Endodermal cell (in vitro differentiated cells): ENCODE measurements around the gene DDX3Y. TPM values are rescaled to one million over a fixed set of nuclear protein-coding genes. Genes with fewer than 3 reads are reported as not detected.

Experiments used
- DNase-seq: peaks from one replicate; pipeline ENCODE4 v3.0.0-alpha.2; 2017
- H3K27ac ChIP-seq: 2 replicates; pipeline ENCODE4 v1.5.1; 2013; ENCODE audit warnings: mild to moderate bottlenecking, low read depth, low read length, moderate library complexity
- H3K27me3 ChIP-seq: 2 replicates; pipeline ENCODE4 v1.6.1; 2013; ENCODE audit warnings: mild to moderate bottlenecking, low read length, moderate library complexity; ENCODE audit not compliant: insufficient read depth, control insufficient read depth, poor library complexity, severe bottlenecking
- H3K36me3 ChIP-seq: 2 replicates; pipeline ENCODE4 v1.7.0; 2013; ENCODE audit warnings: mild to moderate bottlenecking, low read length, moderate library complexity; ENCODE audit not compliant: control insufficient read depth, insufficient read depth
- H3K4me1 ChIP-seq: one replicate; pipeline ENCODE4 v1.7.0; 2013; ENCODE audit warnings: low read length; ENCODE audit not compliant: control insufficient read depth, insufficient read depth
- H3K4me3 ChIP-seq: 2 replicates; pipeline ENCODE4 v1.5.1; 2013; ENCODE audit warnings: mild to moderate bottlenecking, low read length, moderate library complexity
- H3K9ac ChIP-seq: 2 replicates; pipeline ENCODE4 v1.6.1; 2013; ENCODE audit warnings: mild to moderate bottlenecking, low read length, moderate library complexity; ENCODE audit not compliant: poor library complexity, severe bottlenecking; ENCODE audit errors: extremely low read depth
- H3K9me3 ChIP-seq: 2 replicates; pipeline ENCODE4 v1.6.1; 2013; ENCODE audit warnings: mild to moderate bottlenecking, low read length, moderate library complexity; ENCODE audit not compliant: control insufficient read depth
- H3K27ac Mint-ChIP-seq: 2 replicates; pipeline ENCODE4 v1.8.0; 2020; ENCODE audit warnings: mixed read lengths
- H3K27me3 Mint-ChIP-seq: 2 replicates; pipeline ENCODE4 v1.8.0; 2021; ENCODE audit warnings: mild to moderate bottlenecking, mixed read lengths; ENCODE audit not compliant: insufficient read depth
- H3K36me3 Mint-ChIP-seq: 2 replicates; pipeline ENCODE4 v1.8.0; 2020; ENCODE audit warnings: low read depth, mixed read lengths
- H3K4me1 Mint-ChIP-seq: 2 replicates; pipeline ENCODE4 v1.8.0; 2020; ENCODE audit warnings: mixed read lengths
- H3K4me3 Mint-ChIP-seq: 2 replicates; pipeline ENCODE4 v1.8.0; 2020; ENCODE audit warnings: mild to moderate bottlenecking, moderate library complexity, mixed read lengths
- H3K9me3 Mint-ChIP-seq: 2 replicates; pipeline ENCODE4 v1.8.0; 2020; ENCODE audit warnings: mild to moderate bottlenecking, mixed read lengths
- CTCF ChIP-seq: fragments of 200-600 bp; sonication (generic); conservative IDR thresholded peaks from 2 replicates; pipeline ENCODE4 v1.5.0; 2021; ENCODE audit warnings: antibody characterized with exemption, mild to moderate bottlenecking
- WGBS, 2 experiments: methylation state at CpG; one replicate each; pipeline versions ENCODE4 v1.1.5 to v1.1.7; 2013; ENCODE audit warnings: missing lambda C conversion rate in 2 of 2, mixed read lengths in 1 of 2; ENCODE audit not compliant: insufficient coverage in 1 of 2, insufficient read length in 1 of 2; 5-methylcytosine and 5-hydroxymethylcytosine counted together
- long read RNA-seq, 4 experiments: library from polyadenylated mRNA in 2 of 4; library from RNA in 1 of 4; library from capped mRNA in 1 of 4; stranded (forward) in 3 of 4; unstranded in 1 of 4; transcript quantifications; one replicate each; pipeline ENCODE4 v2.0.0, GENCODE V29; 2020 to 2021; ENCODE audit warnings: inconsistent platforms in 1 of 4
- polyA plus RNA-seq, 2 experiments: library from polyadenylated mRNA; stranded (reverse); fragments of 50-300 nt; gene quantifications; one replicate each; pipeline ENCODE4 v1.2.3, GENCODE V29; 2013
- total RNA-seq, 2 donors: library from RNA; stranded (reverse); fragmentation: NEBNext Ultra II Directional in 1 of 2; extraction: Animal tissue kit (Norgen Biotek cat#: 25700) in 1 of 2; gene quantifications; 2 replicates in 1 of 2; 3 replicates in 1 of 2; pipeline ENCODE4 v1.2.1, GENCODE V29; 2021

Gene DDX3Y
- total RNA-seq: 10 to 100 TPM in 1 of 2 donors, not detected in 1; 75.0 TPM
- polyA plus RNA-seq (2013, experiment 1 of 2): 75.3 TPM
- 60.4 TPM for polyA plus RNA-seq (2013, experiment 2 of 2)
- long read RNA-seq, experiment 1, full-length matches to known transcripts: 5 of 19 reads
- long read RNA-seq, experiment 1, partial matches to known transcripts: 12 of 19 reads
- long read RNA-seq, experiment 1, other reads (novel, unspliced or antisense): 2 of 19 reads
- long read RNA-seq, experiment 2, full-length matches to known transcripts: 31 of 83 reads
- long read RNA-seq, experiment 2, partial matches to known transcripts: 21 of 83 reads
- long read RNA-seq, experiment 2, other reads (novel, unspliced or antisense): 31 of 83 reads
- long read RNA-seq, experiment 3: 0 reads
- long read RNA-seq, experiment 4, full-length matches to known transcripts: 8 of 55 reads
- long read RNA-seq, experiment 4, partial matches to known transcripts: 41 of 55 reads
- long read RNA-seq, experiment 4, other reads (novel, unspliced or antisense): 6 of 55 reads

GRCh38 chrY:12904618-12905516 lies at the start of gene DDX3Y:
Gene DDX3Y, plus strand, starts transcription at chrY:12904868. Its CDS starts 69 bp downstream, at chrY:12904937.
- Histone ChIP-seq H3K27ac (peak within 1 kb of the TSS; percentile 97), H3K4me3 (peak within 1 kb of the TSS; percentile 98), H3K27me3 (no peaks in the 10 kb centered on the region), H3K4me1 (no peaks in the 10 kb centered on the region), H3K9me3 (peaks cover 5% of the 10 kb centered on the region), H3K9ac (peak within 1 kb of the TSS; percentile 99), H3K36me3 (peaks cover 15% of the 10 kb centered on the region)
- Mint-ChIP-seq H3K9me3 (no peaks in the 10 kb centered on the region), H3K27me3 (no peaks in the 10 kb centered on the region), H3K27ac (no peak within 1 kb of the TSS), H3K36me3 (no peaks in the 10 kb centered on the region), H3K4me1 (no peaks in the 10 kb centered on the region), H3K4me3 (no peak within 1 kb of the TSS)
- no peak for DNase-seq
- 1% methylated on average over 12 to 54 of the region's 54 CpGs for WGBS, 2 experiments
- TF ChIP-seq CTCF: no peak

- H3K9me3 Mint-ChIP-seq: no peaks in the 10 kb centered on the region
- H3K4me3 Mint-ChIP-seq: no peak overlapping the region
Measured at GRCh38 chrY:12855791-12856275, 48.8 kb upstream of the DDX3Y start.

More at GRCh38 chrY:12855791-12856275, 48.8 kb upstream of the DDX3Y start:
- no peak overlapping the region for H3K4me3 ChIP-seq
- Mint-ChIP-seq H3K36me3 (no peaks in the 10 kb centered on the region), H3K4me1 (no peaks in the 10 kb centered on the region), H3K27ac (no peak overlapping the region), H3K27me3 (no peaks in the 10 kb centered on the region)
- no peaks in the 10 kb centered on the region for H3K4me1 ChIP-seq
- H3K27ac ChIP-seq: no peak overlapping the region
- TF ChIP-seq CTCF: no peak
- H3K9ac ChIP-seq: no peak overlapping the region
- no peaks in the 10 kb centered on the region for H3K27me3 ChIP-seq
- H3K36me3 ChIP-seq: peaks cover 42% of the 10 kb centered on the region
- H3K9me3 ChIP-seq: no peaks in the 10 kb centered on the region
- no peak for DNase-seq
